ENCODE measurements around the gene UBXN11. TPM values are rescaled to one million over a fixed set of nuclear protein-coding genes. Genes with fewer than 3 reads are reported as not detected.

The UBXN11 gene
- 3.6 and 5.7 TPM in 2 replicates for total RNA-seq

DNA sequence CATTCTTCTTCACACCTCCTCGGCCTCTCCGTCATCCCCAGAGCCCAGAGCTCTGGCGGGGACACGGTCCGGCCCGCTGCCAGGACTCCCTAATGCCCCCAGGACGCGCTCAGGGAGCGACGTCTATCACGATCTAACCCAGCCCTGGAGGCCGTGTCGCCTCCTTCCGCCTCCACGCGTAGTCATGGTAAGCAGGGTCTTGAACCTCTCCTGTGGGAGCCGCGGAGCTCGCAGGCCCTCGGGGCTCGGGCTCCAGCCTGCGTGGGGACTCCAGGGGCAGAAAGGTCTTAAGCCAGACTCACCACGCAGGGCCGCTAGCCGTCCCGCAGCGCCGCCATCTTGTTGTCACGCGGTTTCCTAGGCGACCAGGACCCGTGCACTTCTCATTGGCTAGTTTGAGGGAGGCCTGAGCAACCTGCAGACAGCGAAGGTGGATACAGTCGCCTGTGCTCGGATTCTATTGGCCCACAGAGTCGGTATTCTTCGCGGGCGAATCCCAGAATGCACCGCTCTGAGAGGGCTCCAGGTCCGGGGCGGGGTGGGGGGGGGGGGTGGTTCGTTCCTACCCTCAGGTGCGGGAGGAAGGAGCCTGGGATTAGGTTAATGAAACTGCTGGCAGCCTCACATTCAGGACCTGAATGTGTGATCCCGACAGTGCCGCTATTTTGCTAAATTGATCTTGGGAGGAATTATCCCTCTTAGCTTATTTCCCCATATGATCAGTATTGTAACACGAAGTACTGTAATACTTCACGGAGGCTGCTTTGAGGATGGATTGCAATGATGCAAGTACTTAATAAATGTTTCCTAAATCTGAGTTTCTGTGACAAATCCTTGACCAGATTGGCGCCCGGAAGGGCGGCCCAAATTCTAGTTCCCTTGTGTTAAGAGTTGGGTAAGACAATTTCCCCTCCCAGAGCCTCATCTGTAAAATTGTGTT is at the start of gene UBXN11:
TSS of gene UBXN11 (minus strand) at position 347 of the 940 bp plus-strand sequence. CDS start 3,753 bp downstream, outside the sequence.

GRCh38 chr1:26353976-26354820 is 47.8 kb upstream of the UBXN11 start, which contains the start of gene CRYBG2:
Gene CRYBG2, minus strand, starts transcription at chr1:26354130. Its CDS starts 7,473 bp downstream, at chr1:26346657.

GRCh38 chr1:26317612-26318337 is 11.3 kb upstream of the UBXN11 start, which contains the start of gene CD52:
Gene CD52, plus strand, starts transcription at chr1:26317958. Its CDS starts 60 bp downstream, at chr1:26318018.

GRCh38 chr1:26279456-26280332 is 26.7 kb downstream of the UBXN11 start, which contains the start of gene SH3BGRL3:
Gene SH3BGRL3, plus strand, starts transcription at chr1:26280086. Its CDS starts 70 bp downstream, at chr1:26280156.

DNA sequence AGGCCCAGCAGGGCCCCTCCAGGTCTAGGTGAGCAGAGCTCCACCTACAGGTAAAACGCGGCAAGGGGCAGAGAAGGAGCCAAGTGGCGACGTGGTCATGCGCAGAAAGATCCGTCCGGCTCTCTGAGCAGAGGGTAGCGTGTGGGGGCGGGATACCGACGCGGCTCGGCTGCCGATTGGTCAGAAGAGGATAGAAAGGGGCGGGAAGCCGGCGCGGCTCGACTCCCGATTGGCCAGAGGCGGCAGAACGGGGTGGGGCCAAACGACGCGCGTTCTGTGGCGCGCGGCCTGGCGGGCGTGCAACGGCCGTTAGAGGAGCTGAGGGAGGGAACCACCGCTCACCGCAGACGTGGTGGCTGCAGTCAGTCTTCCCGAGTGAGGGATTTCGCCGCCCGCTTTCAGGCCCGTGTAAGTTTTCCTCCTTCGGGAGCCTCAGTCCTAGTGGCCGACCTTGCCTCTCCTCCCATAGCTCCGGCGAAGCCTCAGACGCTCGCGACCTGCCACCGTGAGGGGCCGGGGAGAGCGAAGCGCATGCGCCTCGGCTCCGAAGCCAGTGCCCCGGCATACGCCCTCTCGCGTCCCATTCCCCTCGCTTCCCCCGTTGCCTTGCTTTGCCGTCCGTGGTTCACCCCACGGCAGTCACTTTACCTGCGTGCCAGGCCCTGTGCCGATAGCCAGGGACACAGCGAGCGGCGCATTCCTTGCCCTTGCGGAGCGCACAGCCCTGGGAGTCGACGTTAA is 72.4 kb downstream of the UBXN11 start, which contains the start of gene CEP85:
TSS of gene CEP85 (plus strand) at position 298 of the 741 bp plus-strand sequence. CDS start 5,584 bp downstream, outside the sequence.

Other genes with a start within 250 kb of the UBXN11 start
- not detected in 2 replicates for gene TRIM63, start 239.0 kb downstream of the UBXN11 start, total RNA-seq
- gene PDIK1L, start 194.8 kb downstream of the UBXN11 start, total RNA-seq, result 4.1 and 6.5 TPM in 2 replicates
- not detected in 2 replicates for gene FAM110D, start 147.6 kb downstream of the UBXN11 start, total RNA-seq
- not detected in 2 replicates for gene C1orf232, start 137.7 kb downstream of the UBXN11 start, total RNA-seq
- gene ZNF593, start 136.7 kb downstream of the UBXN11 start, total RNA-seq, result 18.2 and 19.1 TPM in 2 replicates
- not detected in 2 replicates for gene ZNF593OS, start 134.8 kb downstream of the UBXN11 start, total RNA-seq
- not detected in 2 replicates for gene CNKSR1, start 129.1 kb downstream of the UBXN11 start, total RNA-seq
- gene CATSPER4, start 116.0 kb downstream of the UBXN11 start, total RNA-seq, result not detected in 2 replicates
- gene CEP85, start 72.4 kb downstream of the UBXN11 start, total RNA-seq, result 6.0 and 8.4 TPM in 2 replicates
- gene SH3BGRL3, start 26.6 kb downstream of the UBXN11 start, total RNA-seq, result 18.7 and 25.0 TPM in 2 replicates
- not detected in 2 replicates for gene CD52, start 11.3 kb upstream of the UBXN11 start, total RNA-seq
- not detected in 2 replicates for gene CRYBG2, start 47.5 kb upstream of the UBXN11 start, total RNA-seq
- gene ZNF683, start 66.1 kb upstream of the UBXN11 start, total RNA-seq, result not detected in 2 replicates
- gene LIN28A, start 104.2 kb upstream of the UBXN11 start, total RNA-seq, result not detected in 2 replicates
- gene DHDDS, start 125.7 kb upstream of the UBXN11 start, total RNA-seq, result 76.9 and 79.8 TPM in 2 replicates
- gene HMGN2, start 165.8 kb upstream of the UBXN11 start, total RNA-seq, result 108 and 149 TPM in 2 replicates
- gene RPS6KA1, start 223.1 kb upstream of the UBXN11 start, total RNA-seq, result 6.2 and 6.4 TPM in 2 replicates